PC-3 (cell line): ENCODE results near the gene PTPRH.

Source experiments
- EZH2 ChIP-seq: fragments of 300-600 bp; sonication (generic); IDR thresholded peaks from one replicate; pipeline ENCODE4 v1.6.1; 2017; ENCODE audit warnings: antibody characterized with exemption, mild to moderate bottlenecking, low read length; ENCODE audit not compliant: unreplicated experiment
- EZH2phosphoT487 ChIP-seq: fragments of 300-600 bp; sonication (generic); IDR thresholded peaks from 2 replicates; pipeline ENCODE4 v1.6.1; 2018; ENCODE audit warnings: mild to moderate bottlenecking, antibody characterized with exemption, low read length, borderline replicate concordance
- TF ChIP-seq, protein P1 (sequence below): fragments of 300-600 bp; sonication (generic); conservative IDR thresholded peaks from 2 replicates; pipeline ENCODE4 v1.5.1; 2017; ENCODE audit warnings: antibody characterized with exemption, low read depth, mild to moderate bottlenecking, low read length

GRCh38 chr19:55255618-55256423 lies 46.5 kb upstream of the PTPRH start:
- TF ChIP-seq, protein P1, sequence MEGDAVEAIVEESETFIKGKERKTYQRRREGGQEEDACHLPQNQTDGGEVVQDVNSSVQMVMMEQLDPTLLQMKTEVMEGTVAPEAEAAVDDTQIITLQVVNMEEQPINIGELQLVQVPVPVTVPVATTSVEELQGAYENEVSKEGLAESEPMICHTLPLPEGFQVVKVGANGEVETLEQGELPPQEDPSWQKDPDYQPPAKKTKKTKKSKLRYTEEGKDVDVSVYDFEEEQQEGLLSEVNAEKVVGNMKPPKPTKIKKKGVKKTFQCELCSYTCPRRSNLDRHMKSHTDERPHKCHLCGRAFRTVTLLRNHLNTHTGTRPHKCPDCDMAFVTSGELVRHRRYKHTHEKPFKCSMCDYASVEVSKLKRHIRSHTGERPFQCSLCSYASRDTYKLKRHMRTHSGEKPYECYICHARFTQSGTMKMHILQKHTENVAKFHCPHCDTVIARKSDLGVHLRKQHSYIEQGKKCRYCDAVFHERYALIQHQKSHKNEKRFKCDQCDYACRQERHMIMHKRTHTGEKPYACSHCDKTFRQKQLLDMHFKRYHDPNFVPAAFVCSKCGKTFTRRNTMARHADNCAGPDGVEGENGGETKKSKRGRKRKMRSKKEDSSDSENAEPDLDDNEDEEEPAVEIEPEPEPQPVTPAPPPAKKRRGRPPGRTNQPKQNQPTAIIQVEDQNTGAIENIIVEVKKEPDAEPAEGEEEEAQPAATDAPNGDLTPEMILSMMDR, result no peak
- TF ChIP-seq EZH2, result no peak
- no peak for TF ChIP-seq EZH2phosphoT487
